AG09309 (cell line): ENCODE results near the gene MCUR1.
"Not testable (repeated sequence)": the region's sequence is repeated elsewhere in the genome, so short reads cannot be mapped to it uniquely, and the experiment has no call there.

Experiments used
- DNase-seq: peaks from one replicate; pipeline ENCODE4 v3.0.0-alpha.2; 2010; ENCODE audit warnings: low read depth
- H3K4me3 ChIP-seq: 2 replicates; pipeline ENCODE4 v1.5.1; 2011; ENCODE audit warnings: mild to moderate bottlenecking, low read depth, low read length, moderate library complexity; ENCODE audit not compliant: control insufficient read depth
- TF ChIP-seq, protein P1 (sequence below): IDR thresholded peaks from 2 replicates; pipeline ENCODE4 v1.5.1; 2011; ENCODE audit warnings: mild to moderate bottlenecking, low read depth, low read length, inconsistent platforms; ENCODE audit not compliant: insufficient read depth, control insufficient read depth; ENCODE audit errors: missing control alignments

MCUR1 gene

DNA sequence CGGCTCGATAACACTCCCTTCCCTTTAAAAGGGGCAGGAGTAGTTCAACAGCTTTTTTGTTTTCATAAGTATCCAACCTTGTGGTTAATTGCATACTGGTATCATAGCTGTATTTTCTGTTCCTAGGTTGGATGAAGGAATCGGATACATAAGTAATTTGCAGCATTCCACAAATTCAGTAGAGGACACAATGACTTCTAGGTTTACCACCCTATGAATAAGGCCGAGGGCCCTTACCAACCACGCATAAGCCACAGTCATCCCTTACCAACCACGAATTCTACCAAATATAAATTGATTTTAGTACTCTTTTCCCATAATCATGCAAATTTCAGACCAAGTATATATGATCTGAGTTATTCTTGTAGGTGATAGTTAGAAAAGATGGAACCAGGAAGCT is 36.3 kb downstream of the MCUR1 start:
- no peak overlapping the region for H3K4me3 ChIP-seq
- TF ChIP-seq, protein P1, sequence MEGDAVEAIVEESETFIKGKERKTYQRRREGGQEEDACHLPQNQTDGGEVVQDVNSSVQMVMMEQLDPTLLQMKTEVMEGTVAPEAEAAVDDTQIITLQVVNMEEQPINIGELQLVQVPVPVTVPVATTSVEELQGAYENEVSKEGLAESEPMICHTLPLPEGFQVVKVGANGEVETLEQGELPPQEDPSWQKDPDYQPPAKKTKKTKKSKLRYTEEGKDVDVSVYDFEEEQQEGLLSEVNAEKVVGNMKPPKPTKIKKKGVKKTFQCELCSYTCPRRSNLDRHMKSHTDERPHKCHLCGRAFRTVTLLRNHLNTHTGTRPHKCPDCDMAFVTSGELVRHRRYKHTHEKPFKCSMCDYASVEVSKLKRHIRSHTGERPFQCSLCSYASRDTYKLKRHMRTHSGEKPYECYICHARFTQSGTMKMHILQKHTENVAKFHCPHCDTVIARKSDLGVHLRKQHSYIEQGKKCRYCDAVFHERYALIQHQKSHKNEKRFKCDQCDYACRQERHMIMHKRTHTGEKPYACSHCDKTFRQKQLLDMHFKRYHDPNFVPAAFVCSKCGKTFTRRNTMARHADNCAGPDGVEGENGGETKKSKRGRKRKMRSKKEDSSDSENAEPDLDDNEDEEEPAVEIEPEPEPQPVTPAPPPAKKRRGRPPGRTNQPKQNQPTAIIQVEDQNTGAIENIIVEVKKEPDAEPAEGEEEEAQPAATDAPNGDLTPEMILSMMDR: no peak
- no peak for DNase-seq

DNA sequence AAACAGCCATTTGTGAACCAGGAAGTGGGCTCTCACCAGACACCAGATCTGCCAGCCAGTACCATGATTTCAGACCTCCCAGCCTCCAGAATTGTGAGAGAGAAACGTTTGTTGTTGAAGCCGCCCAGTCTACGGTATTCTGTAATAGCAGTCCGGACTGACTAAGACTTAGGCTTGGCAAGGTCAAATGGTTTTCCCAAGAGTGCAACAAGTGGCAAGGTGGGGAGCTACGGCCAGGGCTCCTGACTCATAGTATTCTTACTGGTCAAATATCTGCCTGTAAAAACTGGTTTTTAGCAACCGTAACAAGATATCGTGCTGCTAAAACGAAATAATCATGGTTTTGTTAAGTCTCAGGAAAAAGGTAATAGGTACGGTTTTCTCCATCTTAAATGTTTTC is 37.8 kb downstream of the MCUR1 start:
- no peak for DNase-seq
- H3K4me3 ChIP-seq: no peak overlapping the region
- TF ChIP-seq, protein P1: no peak

DNA sequence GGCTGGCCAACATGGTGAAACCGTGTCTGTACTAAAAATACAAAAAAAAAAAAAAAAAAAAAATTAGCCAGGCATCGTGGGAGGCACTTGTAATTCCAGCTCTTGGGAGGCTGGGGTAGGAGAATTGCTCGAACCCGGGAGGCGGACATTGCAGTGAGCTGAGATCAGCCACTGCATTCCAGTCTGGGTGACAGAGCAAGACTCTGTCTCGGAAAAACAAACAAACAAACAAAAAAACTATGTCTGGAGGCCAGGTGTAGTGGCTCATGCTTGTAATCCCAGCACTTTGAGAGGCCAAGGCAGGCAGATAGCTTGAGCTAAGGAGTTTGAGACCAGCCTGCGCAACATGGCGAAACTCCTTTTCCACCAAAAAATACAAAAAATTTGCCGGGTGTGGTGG is 38.9 kb downstream of the MCUR1 start:
- not testable (repeated sequence) for H3K4me3 ChIP-seq, DNase-seq

DNA sequence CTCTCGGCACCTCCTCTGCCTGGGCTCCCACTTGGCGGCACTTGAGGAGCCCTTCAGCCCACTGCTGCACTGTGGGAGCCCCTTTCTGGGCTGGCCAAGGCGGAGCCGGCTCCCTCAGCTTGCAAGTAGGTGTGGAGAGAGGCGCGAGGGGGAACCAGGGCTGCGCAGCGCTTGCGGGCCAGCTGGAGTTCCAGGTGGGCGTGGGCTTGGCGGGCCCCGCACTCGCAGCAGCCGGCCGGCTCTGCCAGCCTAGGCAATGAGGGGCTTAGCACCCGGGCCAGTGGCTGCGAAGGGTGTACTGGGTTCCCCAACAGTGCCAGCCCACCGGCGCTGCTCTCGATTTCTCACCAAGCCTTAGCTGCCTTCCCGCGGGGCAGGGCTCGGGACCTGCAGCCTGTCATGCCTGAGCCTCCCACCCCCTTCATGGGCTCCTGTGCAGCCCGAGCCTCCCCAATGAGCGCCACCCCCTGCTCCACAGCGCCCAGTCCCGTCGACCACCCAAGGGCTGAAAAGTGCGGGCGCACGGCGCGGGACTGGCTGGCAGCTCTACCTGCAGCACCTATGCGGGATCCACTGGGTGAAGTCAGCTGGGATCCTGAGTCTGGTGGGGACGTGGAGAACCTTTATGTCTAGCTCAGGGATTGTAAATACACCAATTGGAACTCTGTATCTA is 41.9 kb downstream of the MCUR1 start:
- DNase-seq, H3K4me3 ChIP-seq: not testable (repeated sequence)

DNA sequence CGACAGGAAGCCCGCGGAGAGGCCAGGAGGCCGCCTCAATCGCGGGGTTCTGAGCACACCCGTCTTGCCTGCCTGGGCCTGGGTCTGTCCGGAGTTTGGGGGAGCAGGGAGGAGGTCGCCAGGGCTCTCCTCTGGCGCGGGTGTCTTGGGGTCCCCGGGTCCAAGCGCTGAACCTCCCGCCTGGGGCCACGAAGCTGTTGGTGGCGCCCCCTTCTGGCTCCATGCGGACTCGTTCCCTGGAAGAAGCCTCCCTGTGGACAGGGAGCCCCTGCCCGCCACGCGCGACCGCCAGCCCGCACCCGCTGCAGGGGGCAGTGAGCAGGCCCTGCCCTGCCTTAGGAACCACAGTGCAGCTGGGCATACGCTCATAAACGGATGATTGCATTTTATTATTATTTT is 44.7 kb downstream of the MCUR1 start:
- no peak overlapping the region for H3K4me3 ChIP-seq
- TF ChIP-seq, protein P1: no peak
- DNase-seq: no peak

DNA sequence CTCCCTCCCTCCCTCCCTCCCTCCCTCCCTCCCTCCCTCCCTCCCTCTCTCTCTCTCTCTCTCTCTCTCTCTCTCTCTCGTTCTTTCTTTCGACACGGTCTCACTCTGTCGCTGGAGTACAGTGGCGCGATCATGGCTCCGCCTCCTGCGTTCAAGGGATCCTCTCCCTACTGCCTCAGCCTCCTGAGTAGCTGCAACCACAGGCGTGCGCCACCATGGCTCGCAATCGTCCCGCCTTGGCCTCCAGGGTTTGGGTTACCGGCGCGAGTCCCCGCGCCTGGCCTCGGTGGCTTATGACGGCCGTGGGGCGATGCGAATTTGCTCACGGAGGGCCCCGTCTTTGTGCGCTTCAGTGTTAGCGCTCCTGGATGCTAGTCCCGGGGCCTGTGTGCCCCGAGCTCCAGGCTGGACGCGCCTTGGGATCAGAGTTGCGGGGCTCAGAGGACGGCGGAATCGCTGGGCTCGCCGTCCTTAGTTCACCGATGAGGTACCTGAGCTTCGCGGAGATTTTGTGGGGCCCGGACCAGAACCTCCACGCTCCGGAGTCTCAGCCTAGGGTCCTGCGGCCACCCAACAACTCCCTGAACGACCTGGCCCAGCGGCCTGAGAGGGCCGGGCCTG is 45.2 kb downstream of the MCUR1 start:
- DNase-seq: no peak
- TF ChIP-seq, protein P1: no peak
- no peak overlapping the region for H3K4me3 ChIP-seq

DNA sequence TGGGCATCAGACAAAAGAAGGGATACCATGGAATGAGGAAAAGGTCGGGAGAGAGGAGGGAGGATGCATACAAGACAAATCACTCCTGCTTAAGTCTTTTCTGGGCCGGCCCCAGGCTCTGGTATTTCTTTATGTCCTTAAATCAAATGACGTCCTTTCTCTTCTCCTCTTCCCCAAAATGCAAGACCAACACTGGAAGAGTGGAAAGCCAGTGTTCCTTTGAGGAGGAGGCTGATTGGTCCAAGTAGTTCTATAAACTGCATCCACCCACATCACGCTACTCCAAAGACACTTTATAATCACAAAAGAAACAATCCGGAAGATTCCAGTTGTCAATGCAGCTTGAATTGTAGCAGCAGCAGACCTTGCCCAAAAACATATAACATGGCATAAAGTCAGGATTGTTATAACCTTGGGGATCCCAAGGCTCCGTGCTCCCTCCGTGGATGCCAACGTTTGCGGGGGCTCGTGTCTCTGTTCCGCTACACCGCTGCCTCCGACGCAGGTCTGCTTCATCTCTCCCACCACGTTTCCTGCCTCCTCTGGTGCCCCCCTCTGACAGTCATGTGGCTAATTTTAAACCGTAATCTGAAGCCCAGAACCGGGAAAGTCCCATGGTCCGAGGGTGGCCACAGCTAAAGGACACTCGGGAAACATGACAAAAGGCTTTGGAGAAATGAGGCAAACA is 47.1 kb downstream of the MCUR1 start:
- H3K4me3 ChIP-seq: peak overlapping the region; percentile 35
- TF ChIP-seq, protein P1: peak; percentile 19
- DNase-seq: no peak
